Epithelial cell of esophagus (primary cell): ENCODE measurements around the gene MUC5B.

ENCODE experiments used
- DNase-seq: peaks from one replicate; pipeline ENCODE4 v3.0.0; 2010; ENCODE audit warnings: low read depth
- H3K4me3 ChIP-seq: 2 replicates; pipeline ENCODE4 v1.5.1; 2011; ENCODE audit warnings: mild to moderate bottlenecking, low read length, control low read depth
- TF ChIP-seq, protein P1 (sequence below): IDR thresholded peaks from 2 replicates; pipeline ENCODE4 v1.5.1; 2011; ENCODE audit warnings: low read depth, mild to moderate bottlenecking, low read length, control low read depth, inconsistent platforms; ENCODE audit not compliant: insufficient read depth; ENCODE audit errors: missing control alignments

The MUC5B gene

GRCh38 chr11:1285316-1285744 lies 62.5 kb downstream of the MUC5B start:
- no peak overlapping the region for H3K4me3 ChIP-seq
- TF ChIP-seq, protein P1, sequence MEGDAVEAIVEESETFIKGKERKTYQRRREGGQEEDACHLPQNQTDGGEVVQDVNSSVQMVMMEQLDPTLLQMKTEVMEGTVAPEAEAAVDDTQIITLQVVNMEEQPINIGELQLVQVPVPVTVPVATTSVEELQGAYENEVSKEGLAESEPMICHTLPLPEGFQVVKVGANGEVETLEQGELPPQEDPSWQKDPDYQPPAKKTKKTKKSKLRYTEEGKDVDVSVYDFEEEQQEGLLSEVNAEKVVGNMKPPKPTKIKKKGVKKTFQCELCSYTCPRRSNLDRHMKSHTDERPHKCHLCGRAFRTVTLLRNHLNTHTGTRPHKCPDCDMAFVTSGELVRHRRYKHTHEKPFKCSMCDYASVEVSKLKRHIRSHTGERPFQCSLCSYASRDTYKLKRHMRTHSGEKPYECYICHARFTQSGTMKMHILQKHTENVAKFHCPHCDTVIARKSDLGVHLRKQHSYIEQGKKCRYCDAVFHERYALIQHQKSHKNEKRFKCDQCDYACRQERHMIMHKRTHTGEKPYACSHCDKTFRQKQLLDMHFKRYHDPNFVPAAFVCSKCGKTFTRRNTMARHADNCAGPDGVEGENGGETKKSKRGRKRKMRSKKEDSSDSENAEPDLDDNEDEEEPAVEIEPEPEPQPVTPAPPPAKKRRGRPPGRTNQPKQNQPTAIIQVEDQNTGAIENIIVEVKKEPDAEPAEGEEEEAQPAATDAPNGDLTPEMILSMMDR, result no peak
- no peak for DNase-seq

- TF ChIP-seq, protein P1, result no peak
- DNase-seq, result no peak
- no peak overlapping the region for H3K4me3 ChIP-seq
Observed at GRCh38 chr11:1285876-1286275, 63.0 kb downstream of the MUC5B start.

GRCh38 chr11:1287928-1288327 lies 65.1 kb downstream of the MUC5B start:
- TF ChIP-seq, protein P1, result no peak
- no peak overlapping the region for H3K4me3 ChIP-seq
- DNase-seq, result no peak

GRCh38 chr11:1288426-1289151 lies 65.7 kb downstream of the MUC5B start:
- H3K4me3 ChIP-seq, result no peak overlapping the region
- TF ChIP-seq, protein P1, result no peak
- no peak for DNase-seq

DNA sequence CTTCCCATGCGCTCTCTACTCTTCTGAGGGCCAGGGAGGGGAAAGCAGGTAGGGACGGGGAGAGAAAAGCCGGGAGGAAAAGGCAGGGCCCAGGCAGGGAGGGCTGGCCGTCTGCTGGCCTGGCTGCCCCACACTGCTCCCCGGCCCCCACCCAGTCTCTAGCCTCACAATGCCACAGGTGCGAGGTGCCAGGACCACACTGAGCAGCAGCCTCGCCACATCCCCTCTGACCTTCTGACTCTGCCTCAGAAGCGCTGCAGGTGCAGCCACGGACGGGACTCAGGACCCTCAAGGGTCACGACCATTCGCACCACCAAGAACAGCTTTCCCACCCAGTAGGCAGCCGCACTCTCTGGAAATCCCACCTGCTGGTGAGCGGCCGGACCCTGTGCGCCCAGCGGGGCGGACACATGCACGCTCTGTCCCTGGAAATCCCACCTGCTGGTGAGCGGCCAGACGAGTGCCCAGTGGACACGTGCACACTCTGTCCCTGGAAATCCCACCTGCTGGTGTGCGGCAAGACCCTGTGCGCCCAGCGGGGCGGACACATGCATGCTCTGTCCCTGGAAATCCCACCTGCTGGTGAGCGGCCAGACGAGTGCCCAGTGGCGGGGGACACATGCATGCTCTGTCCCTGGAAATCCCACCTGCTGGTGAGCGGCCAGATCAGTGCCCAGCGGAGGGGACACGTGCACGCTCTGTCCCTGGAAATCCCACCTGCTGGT lies 66.5 kb downstream of the MUC5B start:
- no peak for DNase-seq
- no peak overlapping the region for H3K4me3 ChIP-seq
- TF ChIP-seq, protein P1, result no peak

DNA sequence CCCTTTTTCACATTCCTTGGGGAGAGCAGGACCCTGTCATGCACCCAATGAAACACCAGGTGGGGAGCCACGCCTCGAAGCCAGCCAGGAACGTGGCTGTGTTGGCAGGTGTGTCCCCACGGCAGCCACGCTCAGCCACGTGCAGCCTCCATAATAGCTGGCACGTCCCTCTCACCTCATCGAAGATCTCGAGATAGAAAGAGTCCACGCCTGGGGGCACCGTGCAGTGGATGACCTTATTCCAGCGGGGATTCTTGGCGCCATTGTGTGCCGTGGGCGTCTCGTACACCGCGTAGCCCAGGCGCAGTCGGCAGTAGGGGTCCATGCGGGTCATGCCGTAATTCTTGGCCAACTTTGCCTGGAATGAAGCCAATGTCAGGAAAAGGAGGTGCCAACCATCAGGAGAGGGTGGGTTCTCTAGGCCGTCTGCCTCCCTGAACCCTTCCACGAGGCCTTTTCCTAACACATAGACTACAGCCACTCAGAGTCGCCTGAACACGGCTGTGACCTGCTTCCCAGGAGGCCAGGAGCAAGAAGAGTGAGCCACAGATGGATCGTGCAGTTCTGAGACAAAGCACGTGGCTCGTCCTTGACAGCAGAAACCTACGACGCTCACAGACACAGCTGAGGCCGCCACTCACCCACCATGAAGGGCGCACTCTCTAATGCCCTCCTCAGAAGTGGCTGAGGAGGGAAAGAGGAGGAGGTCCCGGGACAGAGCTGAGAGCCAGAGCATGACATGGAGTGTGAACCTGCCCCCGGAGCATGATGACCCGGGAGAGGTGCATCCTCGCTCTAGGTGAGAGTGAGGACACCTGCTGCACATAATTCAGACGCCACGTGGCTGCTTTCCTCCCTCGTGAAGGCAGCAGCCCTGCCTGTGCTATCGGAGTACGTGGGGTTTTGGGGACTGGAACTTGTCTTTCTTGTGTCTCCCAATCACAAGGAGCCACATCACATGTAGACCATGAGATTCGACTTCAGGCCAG lies 67.5 kb downstream of the MUC5B start:
- H3K4me3 ChIP-seq, result no peak overlapping the region
- DNase-seq, result no peak
- TF ChIP-seq, protein P1, result no peak
